GM18858 (cell line): ENCODE data around the gene SPEF1.

ENCODE experiments used
- ATAC-seq: cut with Tn5 transposase; IDR thresholded peaks from one replicate; pipeline ENCODE4 v1.9.1; 2021; ENCODE audit not compliant: unreplicated experiment

The SPEF1 gene

GRCh38 chr20:3751305-3751674, 30.0 kb downstream of the SPEF1 start:
- ATAC-seq: no peak

GRCh38 chr20:3749689-3750531, 31.3 kb downstream of the SPEF1 start:
- no peak for ATAC-seq

- ATAC-seq: no peak
These were observed 32.1 kb downstream of the SPEF1 start for GRCh38 chr20:3749087-3749688.

GRCh38 chr20:3748073-3748472, 33.2 kb downstream of the SPEF1 start:
- ATAC-seq: no peak

GRCh38 chr20:3747471-3747870, 33.8 kb downstream of the SPEF1 start:
- no peak for ATAC-seq

- ATAC-seq: no peak
These were observed 35.5 kb downstream of the SPEF1 start for GRCh38 chr20:3745686-3746173.

GRCh38 chr20:3744806-3745685, 36.2 kb downstream of the SPEF1 start:
- no peak for ATAC-seq

- ATAC-seq: no peak
These were observed 37.2 kb downstream of the SPEF1 start for GRCh38 chr20:3744037-3744436.

- no peak for ATAC-seq
These were observed 38.0 kb downstream of the SPEF1 start for GRCh38 chr20:3743251-3743650.

GRCh38 chr20:3741836-3742458, 39.3 kb downstream of the SPEF1 start:
- ATAC-seq: no peak

GRCh38 chr20:3740615-3741301, 40.5 kb downstream of the SPEF1 start:
- no peak for ATAC-seq

- no peak for ATAC-seq
These were observed 41.3 kb downstream of the SPEF1 start for GRCh38 chr20:3739926-3740451.

- no peak for ATAC-seq
These were observed 42.0 kb downstream of the SPEF1 start for GRCh38 chr20:3739054-3739925.

- ATAC-seq: no peak
These were observed 42.9 kb downstream of the SPEF1 start for GRCh38 chr20:3738111-3739053.

- no peak for ATAC-seq
These were observed 45.5 kb downstream of the SPEF1 start for GRCh38 chr20:3735768-3736167.

GRCh38 chr20:3734111-3734843, 47.0 kb downstream of the SPEF1 start:
- ATAC-seq: no peak
